Nephron progenitor cell (in vitro differentiated cells): Measurements from ENCODE around the gene TAF13.

ENCODE experiments used
- DNase-seq: peaks from one replicate; pipeline ENCODE4 v3.0.0; 2021
- H3K27ac Mint-ChIP-seq: 2 replicates; pipeline ENCODE4 v1.8.0; 2021; ENCODE audit warnings: mild to moderate bottlenecking, moderate library complexity, mixed read lengths
- H3K27me3 Mint-ChIP-seq: 2 replicates; pipeline ENCODE4 v1.8.0; 2021; ENCODE audit warnings: mild to moderate bottlenecking, low read depth, mixed read lengths; ENCODE audit not compliant: poor library complexity
- H3K36me3 Mint-ChIP-seq: 2 replicates; pipeline ENCODE4 v1.8.0; 2021; ENCODE audit warnings: low read depth, mixed read lengths
- H3K4me1 Mint-ChIP-seq: 2 replicates; pipeline ENCODE4 v1.8.0; 2021; ENCODE audit warnings: mixed read lengths
- H3K4me3 Mint-ChIP-seq: 2 replicates; pipeline ENCODE4 v1.8.0; 2021; ENCODE audit warnings: mild to moderate bottlenecking, moderate library complexity, mixed read lengths
- H3K9me3 Mint-ChIP-seq: 2 replicates; pipeline ENCODE4 v1.8.0; 2021; ENCODE audit warnings: mild to moderate bottlenecking, moderate library complexity, mixed read lengths
- CTCF ChIP-seq: fragments of 200-600 bp; sonication (generic); IDR thresholded peaks from 2 replicates; pipeline ENCODE4 v1.5.0; 2021; ENCODE audit warnings: antibody characterized with exemption

TAF13 gene

GRCh38 chr1:109080441-109081082 is 4.8 kb upstream of the TAF13 start:
- peaks cover 7% of the 10 kb centered on the region for H3K4me1 Mint-ChIP-seq
- no peak overlapping the region for H3K27ac Mint-ChIP-seq

GRCh38 chr1:109079240-109079622 is 3.4 kb upstream of the TAF13 start:
- H3K4me1 Mint-ChIP-seq: peaks cover 20% of the 10 kb centered on the region
- no peak overlapping the region for H3K27ac Mint-ChIP-seq
- DNase-seq: no peak
- peaks cover 21% of the 10 kb centered on the region for H3K36me3 Mint-ChIP-seq
- H3K9me3 Mint-ChIP-seq: peaks cover 12% of the 10 kb centered on the region
- H3K4me3 Mint-ChIP-seq: no peak overlapping the region
- H3K27me3 Mint-ChIP-seq: peaks cover 13% of the 10 kb centered on the region
- TF ChIP-seq CTCF: no peak

More at GRCh38 chr1:109080441-109081082, 4.8 kb upstream of the TAF13 start:
- Mint-ChIP-seq H3K4me3 (no peak overlapping the region), H3K27me3 (peaks cover 13% of the 10 kb centered on the region), H3K9me3 (peaks cover 10% of the 10 kb centered on the region), H3K36me3 (peaks cover 11% of the 10 kb centered on the region)
- no peak for DNase-seq
- no peak for TF ChIP-seq CTCF

GRCh38 chr1:109078317-109078716 is 2.5 kb upstream of the TAF13 start:
- Mint-ChIP-seq H3K27me3 (peaks cover 13% of the 10 kb centered on the region), H3K9me3 (peaks cover 12% of the 10 kb centered on the region), H3K36me3 (peaks cover 28% of the 10 kb centered on the region), H3K4me1 (peaks cover 22% of the 10 kb centered on the region), H3K27ac (no peak overlapping the region), H3K4me3 (no peak overlapping the region)
- no peak for DNase-seq
- no peak for TF ChIP-seq CTCF

- Mint-ChIP-seq H3K27ac (no peak overlapping the region), H3K27me3 (no peaks in the 10 kb centered on the region), H3K9me3 (no peaks in the 10 kb centered on the region), H3K4me1 (peaks cover 2% of the 10 kb centered on the region), H3K4me3 (no peak overlapping the region), H3K36me3 (peaks cover 54% of the 10 kb centered on the region)
- TF ChIP-seq CTCF: no peak
- no peak for DNase-seq
Measured at GRCh38 chr1:109069294-109069693, 6.5 kb downstream of the TAF13 start.

GRCh38 chr1:109067883-109068282 is 7.9 kb downstream of the TAF13 start:
- H3K4me3 Mint-ChIP-seq: no peak overlapping the region
- H3K27me3 Mint-ChIP-seq: no peaks in the 10 kb centered on the region
- H3K27ac Mint-ChIP-seq: no peak overlapping the region
- DNase-seq: no peak
- no peak for TF ChIP-seq CTCF
- peaks cover 48% of the 10 kb centered on the region for H3K36me3 Mint-ChIP-seq
- H3K4me1 Mint-ChIP-seq: no peaks in the 10 kb centered on the region
- H3K9me3 Mint-ChIP-seq: no peaks in the 10 kb centered on the region

GRCh38 chr1:109065137-109065536 is 10.7 kb downstream of the TAF13 start:
- Mint-ChIP-seq H3K27me3 (no peaks in the 10 kb centered on the region), H3K36me3 (peaks cover 32% of the 10 kb centered on the region), H3K27ac (no peak overlapping the region), H3K9me3 (no peaks in the 10 kb centered on the region), H3K4me1 (no peaks in the 10 kb centered on the region), H3K4me3 (no peak overlapping the region)
- DNase-seq: no peak
- TF ChIP-seq CTCF: no peak
